A673 (cell line): ENCODE results near the gene FAM13A.

Source experiments
- CTCF ChIP-seq: fragments of 300-800, 200-600 bp; sonication (generic); conservative IDR thresholded peaks from 2 replicates; pipeline ENCODE4 v1.5.1; 2017; ENCODE audit warnings: low read depth, mild to moderate bottlenecking, antibody characterized with exemption, low read length, moderate library complexity, mixed read lengths
- EZH2 ChIP-seq: fragments of 200-600 bp; sonication (generic); IDR thresholded peaks from 2 replicates; pipeline ENCODE4 v1.6.1; 2017; ENCODE audit warnings: borderline replicate concordance, low read depth, mild to moderate bottlenecking, mixed read lengths, antibody characterized with exemption, low read length; ENCODE audit not compliant: poor library complexity, severe bottlenecking

GRCh38 chr4:88958080-88958479 is 98.9 kb downstream of the FAM13A start:
- no peak for TF ChIP-seq CTCF
- TF ChIP-seq EZH2, result no peak
